B cell (primary cell): ENCODE measurements around the gene ZBTB24. TPM values are rescaled to one million over a fixed set of nuclear protein-coding genes. Genes with fewer than 3 reads are reported as not detected.

Experiments
- ATAC-seq: fragments of 200-7000 bp; cut with Tn5 transposase; one replicate; pipeline ENCODE4 v1.10.0; 2021; ENCODE audit warnings: low read depth, mild to moderate bottlenecking, moderate number of reproducible peaks, moderate library complexity
- CTCF ChIA-PET: fragments of 350-600 bp; sonication (Branson Sonifier 250); formaldehyde crosslinking; loops from one replicate; lab custom pipeline; 2021; ENCODE audit warnings: antibody characterized with exemption, inconsistent platforms; lab: Charles Lee
- POLR2A ChIA-PET: fragments of 350-600 bp; sonication (Branson Sonifier 250); formaldehyde crosslinking; loops from one replicate; lab custom pipeline; 2021; ENCODE audit warnings: antibody characterized with exemption; lab: Charles Lee
- DNase-seq: peaks from one replicate; pipeline ENCODE4 v3.0.0; 2013
- H2AFZ ChIP-seq: 2 replicates; pipeline ENCODE4 v1.6.1; 2012; ENCODE audit warnings: mild to moderate bottlenecking, low read depth, low read length; ENCODE audit not compliant: insufficient read depth, poor library complexity, severe bottlenecking
- H3K27ac ChIP-seq, 2 donors: 1 replicate in 1 of 2; 2 replicates in 1 of 2; pipeline ENCODE4 v1.5.1; 2012 to 2013; ENCODE audit warnings: low read length in 2 of 2, mild to moderate bottlenecking in 2 of 2, moderate library complexity in 1 of 2
- H3K27me3 ChIP-seq, 4 experiments: fragments of 200-600 bp in 1 of 4; sonication (generic) in 1 of 4; replicated peaks in 1 of 4; 1 replicate in 2 of 4; 2 replicates in 2 of 4; pipeline versions ENCODE4 v1.6.1 to v1.7.0; 2013 to 2016; ENCODE audit warnings: low read length in 3 of 4, mild to moderate bottlenecking in 2 of 4, mixed read lengths in 1 of 4, moderate library complexity in 1 of 4; ENCODE audit not compliant: insufficient read depth in 4 of 4, control insufficient read depth in 3 of 4; ENCODE audit errors: control extremely low read depth in 1 of 4
- H3K36me3 ChIP-seq, 2 experiments: replicated peaks in 1 of 2; 1 replicate in 1 of 2; 2 replicates in 1 of 2; pipeline versions ENCODE4 v1.6.1 to v1.7.1; 2013; ENCODE audit warnings: low read length in 1 of 2; ENCODE audit not compliant: insufficient read depth in 2 of 2, control insufficient read depth in 1 of 2; ENCODE audit errors: control extremely low read depth in 1 of 2, extremely low read depth in 1 of 2
- H3K4me1 ChIP-seq, 2 donors: fragments of 200-600 bp in 1 of 2; sonication (generic) in 1 of 2; 1 replicate in 1 of 2; 2 replicates in 1 of 2; pipeline versions ENCODE4 v1.5.1 to v1.6.1; 2013 to 2017; ENCODE audit warnings: low read length in 2 of 2; ENCODE audit not compliant: control insufficient read depth in 2 of 2, insufficient read depth in 2 of 2
- H3K4me2 ChIP-seq: replicated peaks from 2 replicates; pipeline ENCODE3; 2012; ENCODE audit warnings: mild to moderate bottlenecking, low read depth, low read length; ENCODE audit not compliant: poor library complexity, severe bottlenecking
- H3K4me3 ChIP-seq, 5 experiments: fragments of 200-600 bp in 1 of 5; sonication (generic) in 1 of 5; 1 replicate in 3 of 5; 2 replicates in 2 of 5; pipeline versions ENCODE4 v1.5.1 to v1.7.0; 2011 to 2016; ENCODE audit warnings: low read length in 4 of 5, mild to moderate bottlenecking in 4 of 5, low read depth in 2 of 5, control low read depth in 1 of 5, moderate library complexity in 1 of 5; ENCODE audit not compliant: insufficient read depth in 1 of 5; ENCODE audit errors: control extremely low read depth in 1 of 5, extremely low read depth in 1 of 5
- H3K79me2 ChIP-seq: fragments of 200-600 bp; sonication (generic); one replicate; pipeline ENCODE4 v1.6.0; 2016; ENCODE audit warnings: low read length; ENCODE audit not compliant: control insufficient read depth, insufficient read depth
- H3K9ac ChIP-seq: fragments of 200-600 bp; sonication (generic); 2 replicates; pipeline ENCODE4 v1.6.1; 2017; ENCODE audit warnings: mild to moderate bottlenecking, low read length, moderate library complexity
- H3K9me3 ChIP-seq, 3 donors: one replicate each; pipeline versions ENCODE4 v1.6.1 to v1.7.1; 2013; ENCODE audit warnings: low read length in 2 of 3; ENCODE audit not compliant: control insufficient read depth in 2 of 3, insufficient read depth in 1 of 3; ENCODE audit errors: control extremely low read depth in 1 of 3
- H4K20me1 ChIP-seq: 2 replicates; pipeline ENCODE4 v1.6.0; 2012; ENCODE audit warnings: mild to moderate bottlenecking, low read length; ENCODE audit not compliant: insufficient read depth, control insufficient read depth, poor library complexity, severe bottlenecking
- H3K27ac Mint-ChIP-seq: one replicate; pipeline ENCODE4 v1.8.0; 2021; ENCODE audit warnings: mixed read lengths
- H3K27me3 Mint-ChIP-seq: one replicate; pipeline ENCODE4 v1.8.0; 2021; ENCODE audit warnings: mixed read lengths
- H3K4me1 Mint-ChIP-seq: one replicate; pipeline ENCODE4 v1.8.0; 2021; ENCODE audit warnings: mixed read lengths
- H3K4me3 Mint-ChIP-seq: one replicate; pipeline ENCODE4 v1.8.0; 2021; ENCODE audit warnings: mixed read lengths
- H3K9me3 Mint-ChIP-seq: one replicate; pipeline ENCODE4 v1.8.0; 2022; ENCODE audit warnings: mixed read lengths; ENCODE audit not compliant: insufficient read depth
- CTCF ChIP-seq: fragments of 200-600 bp; IDR thresholded peaks from one replicate; pipeline ENCODE4 v1.8.0; 2022; ENCODE audit warnings: antibody characterized with exemption, mild to moderate bottlenecking
- EZH2 ChIP-seq: IDR thresholded peaks from 2 replicates; pipeline ENCODE4 v1.6.1; 2012; ENCODE audit warnings: borderline replicate concordance, low read depth, mild to moderate bottlenecking, moderate library complexity, low read length; ENCODE audit not compliant: insufficient read depth, poor library complexity, severe bottlenecking
- WGBS: methylation state at CpG from one replicate; pipeline ENCODE4 v1.1.5; 2013; ENCODE audit warnings: missing lambda C conversion rate; ENCODE audit not compliant: insufficient coverage; 5-methylcytosine and 5-hydroxymethylcytosine counted together
- intact Hi-C: fragments of 100-400 bp; cut with micrococcal nuclease; formaldehyde crosslinking; loops from one replicate; pipeline ENCODE4 v1.10.0; 2022
- polyA plus RNA-seq: library from polyadenylated mRNA; depleted of rRNA; stranded (reverse); fragments of >200 nt; gene quantifications from 2 replicates; pipeline ENCODE4 v1.2.3, GENCODE V29; 2012
- total RNA-seq, 2 donors: library from RNA; stranded (reverse); fragments of 120-200 nt in 1 of 2; gene quantifications; 1 replicate in 1 of 2; 2 replicates in 1 of 2; pipeline versions ENCODE4 v1.2.3 to v1.2.4, GENCODE V29; 2013 to 2022

The ZBTB24 gene
- total and polyA plus RNA-seq, 2 donors (not counting 1 experiment from before 2014, with no cell fraction given), result 10.6 to 31.4 TPM

DNA sequence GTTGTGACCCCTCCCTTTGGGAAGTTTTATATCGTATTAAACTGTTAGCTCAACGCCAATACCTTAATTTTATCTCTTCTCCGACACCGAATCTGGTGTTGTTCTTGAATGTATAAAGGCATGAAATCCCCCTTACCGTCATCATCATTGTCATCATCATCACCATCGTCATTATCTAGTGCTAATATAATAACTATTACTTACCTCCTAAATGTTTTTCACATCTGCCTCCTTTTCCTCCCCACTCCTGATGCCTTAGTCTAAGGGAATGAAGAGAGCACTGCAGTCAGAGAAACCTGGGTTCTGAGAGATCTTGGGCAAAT lies 677 bp upstream of the ZBTB24 start:
- POLR2A ChIA-PET, result interaction anchor here (1.6 kb wide), 1 partner anchor 27 kb away, joined by 3 read pairs; no protein-coding TSS in a partner anchor
- Histone ChIP-seq H3K4me2 (peak overlapping the region; percentile 79), H3K36me3 (peaks cover 6 to 18% of the 10 kb centered on the region in 2 experiments), H3K4me3 (peak overlapping the region; percentile 43 to 65 (median 59)), H3K9me3 (no peaks in the 10 kb centered on the region), H3K27ac (peak overlapping the region; percentile 65 to 79), H3K27me3 (no peaks in the 10 kb centered on the region), H2AFZ (peak overlapping the region; percentile 78), H3K4me1 (peaks cover 34 to 51% of the 10 kb centered on the region in 2 donors), H4K20me1 (no peaks in the 10 kb centered on the region), H3K9ac (peak overlapping the region; percentile 68), H3K79me2 (peaks cover 43% of the 10 kb centered on the region)
- CTCF ChIA-PET, result no interaction called here
- Mint-ChIP-seq H3K9me3 (no peaks in the 10 kb centered on the region), H3K4me1 (peaks cover 45% of the 10 kb centered on the region), H3K27me3 (no peaks in the 10 kb centered on the region), H3K27ac (peak overlapping the region; percentile 85), H3K4me3 (peak overlapping the region; percentile 90)
- peak; percentile 1 for ATAC-seq
- no peak for TF ChIP-seq EZH2
- TF ChIP-seq CTCF, result no peak
- no CpG with 5 or more reads among the region's 6 CpGs for WGBS
- intact Hi-C loops, result loop anchor here (1.0 to 10.0 kb wide), 7 partner anchors 28 to 1331 kb away; partner anchors contain the start of genes AK9, CDC40, CDK19 and CEP57L1
- DNase-seq, result no peak

GRCh38 chr6:109480993-109481480 lies 2.0 kb downstream of the ZBTB24 start:
- H3K36me3 ChIP-seq, result peaks cover 6 to 34% of the 10 kb centered on the region in 2 experiments
- peak overlapping the region in 3 of 5 experiments; percentile 30 to 92 (median 39) for H3K4me3 ChIP-seq
- DNase-seq (no peak), ATAC-seq (no peak)
- H2AFZ ChIP-seq, result no peak overlapping the region
- intact Hi-C loops, result loop anchor here (5.0 to 10.0 kb wide), 2 partner anchors 701 to 1334 kb away; partner anchors contain the start of genes CDC40 and CDK19
- H3K4me1 ChIP-seq, result peaks cover 57 to 75% of the 10 kb centered on the region in 2 donors
- H3K4me2 ChIP-seq, result peak overlapping the region; percentile 91
- no peaks in the 10 kb centered on the region for H3K27me3 Mint-ChIP-seq
- peaks cover 70% of the 10 kb centered on the region for H3K4me1 Mint-ChIP-seq
- H3K79me2 ChIP-seq, result peaks cover 69% of the 10 kb centered on the region
- 95% methylated on average over 7 of the region's 7 CpGs for WGBS
- no peaks in the 10 kb centered on the region for H3K27me3 ChIP-seq
- TF ChIP-seq CTCF (no peak), EZH2 (no peak)
- no peaks in the 10 kb centered on the region for H3K9me3 Mint-ChIP-seq
- H3K4me3 Mint-ChIP-seq, result peak overlapping the region; percentile 96
- no peaks in the 10 kb centered on the region for H3K9me3 ChIP-seq
- CTCF ChIA-PET, result interaction anchor here (0.6 to 5.5 kb wide), 5 partner anchors 18 to 559 kb away, joined by 3 to 42 read pairs (median 3); partner anchors contain the start of gene MICAL1
- peaks cover 8% of the 10 kb centered on the region for H4K20me1 ChIP-seq
- H3K9ac ChIP-seq, result peak overlapping the region; percentile 87
- H3K27ac Mint-ChIP-seq, result peak overlapping the region; percentile 11
- POLR2A ChIA-PET, result interaction anchor here (1.7 to 2.8 kb wide), 3 partner anchors 25 to 387 kb away, joined by 3 to 11 read pairs (median 8); partner anchors contain the start of genes MICAL1, PPIL6, SESN1 and SMPD2
- peak overlapping the region in 1 of 2 donors; percentile 81 for H3K27ac ChIP-seq
